Left colon (tissue), 2 donors: ENCODE data around the gene NOP58. TPM values are rescaled to one million over a fixed set of nuclear protein-coding genes. Genes with fewer than 3 reads are reported as not detected.

Experiments used
- total RNA-seq, 2 donors: library from RNA; stranded (reverse); fragmentation: NEBNext Ultra II Directional; extraction: Animal tissue kit (Norgen Biotek cat#: 25700); gene quantifications; one replicate each; pipeline ENCODE4 v1.2.1, GENCODE V29; 2021
- donor health status: DM: no; HTN: no; CAD: no.
- donor health status: DM: yes; HTN: yes; CAD: no.

The NOP58 gene
- total RNA-seq, 2 donors from 2014 or later = 29.8 to 41.3 TPM

Other genes starting within 250 kb of the NOP58 start
- gene FZD7, start 231.9 kb upstream of the NOP58 start, total RNA-seq = 1 to 10 TPM; 1.4 to 10.0 TPM
- under 1 TPM in 1 of 2 donors, not detected in 1; 0.11 TPM for gene KIAA2012, start 192.5 kb upstream of the NOP58 start, total RNA-seq
- gene SUMO1, start 27.2 kb upstream of the NOP58 start, total RNA-seq = 10 to 100 TPM; 72.5 to 76.4 TPM
- gene BMPR2, start 110.6 kb downstream of the NOP58 start, total RNA-seq = 10 to 100 TPM; 40.8 to 42.8 TPM